ENCODE results near the gene REC114.

GRCh38 chr15:73476704-73477216, 33.8 kb downstream of the REC114 start:
- TF ChIP-seq, protein P1, sequence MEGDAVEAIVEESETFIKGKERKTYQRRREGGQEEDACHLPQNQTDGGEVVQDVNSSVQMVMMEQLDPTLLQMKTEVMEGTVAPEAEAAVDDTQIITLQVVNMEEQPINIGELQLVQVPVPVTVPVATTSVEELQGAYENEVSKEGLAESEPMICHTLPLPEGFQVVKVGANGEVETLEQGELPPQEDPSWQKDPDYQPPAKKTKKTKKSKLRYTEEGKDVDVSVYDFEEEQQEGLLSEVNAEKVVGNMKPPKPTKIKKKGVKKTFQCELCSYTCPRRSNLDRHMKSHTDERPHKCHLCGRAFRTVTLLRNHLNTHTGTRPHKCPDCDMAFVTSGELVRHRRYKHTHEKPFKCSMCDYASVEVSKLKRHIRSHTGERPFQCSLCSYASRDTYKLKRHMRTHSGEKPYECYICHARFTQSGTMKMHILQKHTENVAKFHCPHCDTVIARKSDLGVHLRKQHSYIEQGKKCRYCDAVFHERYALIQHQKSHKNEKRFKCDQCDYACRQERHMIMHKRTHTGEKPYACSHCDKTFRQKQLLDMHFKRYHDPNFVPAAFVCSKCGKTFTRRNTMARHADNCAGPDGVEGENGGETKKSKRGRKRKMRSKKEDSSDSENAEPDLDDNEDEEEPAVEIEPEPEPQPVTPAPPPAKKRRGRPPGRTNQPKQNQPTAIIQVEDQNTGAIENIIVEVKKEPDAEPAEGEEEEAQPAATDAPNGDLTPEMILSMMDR (IDR thresholded peaks at IDR 0.05): no peak
- no peak for TF ChIP-seq POLR2A (IDR thresholded peaks at IDR 0.05)
